Erythroblast (primary cell): ENCODE data around the gene TMEM240.
"Not testable (repeated sequence)": the region's sequence is repeated elsewhere in the genome, so short reads cannot be mapped to it uniquely, and the experiment has no call there.

Experiments used
- GATA1 ChIP-seq: IDR thresholded peaks from 2 replicates; pipeline ENCODE4 v1.6.1; 2011; ENCODE audit warnings: low read depth, mild to moderate bottlenecking, control low read depth, low read length, moderate library complexity
- POLR2A ChIP-seq: IDR thresholded peaks from 2 replicates; pipeline ENCODE4 v1.6.1; 2011; ENCODE audit warnings: mild to moderate bottlenecking, low read length

- not testable (repeated sequence) for TF ChIP-seq POLR2A, GATA1
These were observed 31.5 kb downstream of the TMEM240 start for GRCh38 chr1:1508775-1509464.
